HEK293 (cell line): ENCODE results near the gene SNX6.

Source experiments
- CTCF ChIP-seq: fragments of 450-650 bp; formaldehyde crosslinking; IDR thresholded peaks from 2 replicates; pipeline ENCODE4 v1.5.1; 2016; ENCODE audit warnings: missing biosample characterization, missing genetic modification characterization
- ZFP69B ChIP-seq: fragments of 450-650 bp; formaldehyde crosslinking; IDR thresholded peaks from 2 replicates; pipeline ENCODE4 v1.5.1; 2016; ENCODE audit warnings: missing biosample characterization, missing genetic modification characterization
- ZNF791 ChIP-seq: fragments of 450-650 bp; formaldehyde crosslinking; IDR thresholded peaks from 2 replicates; pipeline ENCODE4 v1.5.1; 2016; ENCODE audit warnings: missing biosample characterization, missing genetic modification characterization

GRCh38 chr14:34592623-34593022, 37.3 kb downstream of the SNX6 start:
- TF ChIP-seq CTCF (no peak), ZNF791 (tag by site-specific recombination) (no peak), ZFP69B (tag by site-specific recombination) (no peak)
